ENCODE results near the gene LRRN4. TPM values are rescaled to one million over a fixed set of nuclear protein-coding genes. Genes with fewer than 3 reads are reported as not detected.

Gene LRRN4
- total and polyA plus RNA-seq, 2 of the 8 experiments (the other 6 are each of a cell fraction or from before 2014, with no cell fraction given): 0.21 to 0.89 TPM

DNA sequence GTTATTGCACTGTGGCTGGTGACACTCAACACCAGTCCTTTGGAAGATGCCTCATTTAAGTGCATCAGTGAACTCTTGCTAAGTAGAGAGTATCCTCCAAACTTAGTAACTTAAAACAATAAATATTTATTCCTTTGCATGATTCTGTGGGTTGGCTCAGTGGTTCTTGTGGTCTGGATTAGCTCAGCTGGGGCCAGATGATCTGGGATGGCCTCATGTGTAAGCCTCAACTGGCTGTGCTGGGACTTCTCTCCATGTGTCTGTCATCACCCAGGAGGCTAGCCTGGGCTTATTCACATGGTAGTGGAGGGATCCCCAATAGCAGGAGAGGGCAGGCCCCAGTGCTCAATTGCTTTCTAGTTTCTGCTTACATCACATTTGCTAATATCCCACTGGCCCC is 8.3 kb downstream of the LRRN4 start:
- Histone ChIP-seq H2BK120ac (replicated peaks; ENCODE audit: low read depth, low read length) (no peak overlapping the region), H2AK5ac (ENCODE audit: low read depth, low read length) (no peak overlapping the region), H3K4me1 (replicated peaks in 1 of 4; ENCODE audit: control insufficient read depth in 3 of 4, insufficient read depth in 4 of 4, low read length in 3 of 4) (no peaks in the 10 kb centered on the region), H3K79me2 (ENCODE audit: control insufficient read depth in 1 of 2, insufficient read depth in 2 of 2, low read length in 2 of 2) (no peaks in the 10 kb centered on the region), H3K79me1 (ENCODE audit: low read depth, low read length) (no peaks in the 10 kb centered on the region), H3K27ac (ENCODE audit: low read depth, low read length) (no peak overlapping the region), H3K23ac (ENCODE audit: insufficient read length) (no peak overlapping the region), H3K56ac (replicated peaks; ENCODE audit: insufficient read length, low read depth, low read length) (no peak overlapping the region), H4K91ac (replicated peaks; ENCODE audit: insufficient read length, low read length) (no peak overlapping the region), H3K14ac (ENCODE audit: insufficient read length) (no peak overlapping the region), H2BK20ac (ENCODE audit: low read length) (no peak overlapping the region), H3K23me2 (ENCODE audit: low read depth, low read length) (no peaks in the 10 kb centered on the region; the same call in 1 of the 2 replicates), H2BK5ac (ENCODE audit: low read depth, low read length) (no peak overlapping the region), H4K20me1 (replicated peaks in 1 of 2; ENCODE audit: control insufficient read depth in 1 of 2, insufficient read depth in 2 of 2, low read length in 2 of 2) (no peaks in the 10 kb centered on the region), H3K9ac (replicated peaks in 1 of 4; ENCODE audit: extremely low read depth in 1 of 4, low read depth in 3 of 4, low read length in 3 of 4) (no peak overlapping the region), H3K27me3 (replicated peaks in 1 of 4; ENCODE audit: control insufficient read depth in 3 of 4, extremely low read depth in 1 of 4, insufficient read depth in 3 of 4, low read length in 3 of 4) (peaks cover under 1 to 12% (median 7%) of the 10 kb centered on the region in 4 experiments), H3K18ac (ENCODE audit: extremely low read depth, low read length) (no peak overlapping the region), H3K9me3 (ENCODE audit: insufficient read depth in 2 of 2, low read depth in 1 of 2, low read length in 1 of 2) (no peaks in the 10 kb centered on the region), H3K4ac (replicated peaks; ENCODE audit: insufficient read length, low read depth, low read length) (no peak overlapping the region), H4K5ac (ENCODE audit: insufficient read length, low read depth, low read length) (no peak overlapping the region), H4K8ac (ENCODE audit: extremely low read depth, insufficient read depth, low read length) (no peak overlapping the region), H2AFZ (ENCODE audit: low read length) (no peak overlapping the region), H2BK12ac (ENCODE audit: low read depth, low read length) (no peak overlapping the region), H3K36me3 (ENCODE audit: control insufficient read depth in 2 of 4, insufficient read depth in 4 of 4, low read length in 3 of 4) (peaks cover 0 to 9% (median 3%) of the 10 kb centered on the region in 4 experiments; a peak in 4 of 8 replicates), H2BK15ac (ENCODE audit: low read length) (no peak overlapping the region), H3K4me2 (ENCODE audit: insufficient read depth in 1 of 2, low read depth in 2 of 2, low read length in 2 of 2) (no peak overlapping the region), H3K4me3 (ENCODE audit: extremely low read depth in 1 of 4, insufficient read depth in 2 of 4, low read depth in 3 of 4, low read length in 4 of 4) (no peak overlapping the region)
- FAIRE-seq (no peak), DNase-seq (ENCODE audit: low read depth in 1 of 2, low spot score in 2 of 2) (no peak)
- ChIA-PET CTCF (ENCODE audit: partially characterized antibody) (interaction anchor here (1.3 kb wide), 1 partner anchor 28 kb away, joined by 4 read pairs; no protein-coding TSS in a partner anchor), POLR2A (ENCODE audit: partially characterized antibody) (interaction anchor here (0.6 kb wide), 1 partner anchor 11 kb away, joined by 3 read pairs; no protein-coding TSS in a partner anchor)
- TF ChIP-seq ASH2L (IDR thresholded peaks at IDR 0.05; ENCODE audit: low read length): no peak
- no peak for TF ChIP-seq SAP30 (IDR thresholded peaks at IDR 0.05; ENCODE audit: insufficient read depth, insufficient replicate concordance, low read length)

All from H1 (cell line).